Measurements from ENCODE around the gene SLC38A3. TPM values are rescaled to one million over a fixed set of nuclear protein-coding genes. Genes with fewer than 3 reads are reported as not detected.

SLC38A3 gene
- total and polyA plus RNA-seq, 2 donors (not counting 1 experiment from before 2014, with no cell fraction given): not detected

GRCh38 chr3:50185230-50185629 lies 19.8 kb upstream of the SLC38A3 start:
- Mint-ChIP-seq H3K4me1 (no peaks in the 10 kb centered on the region), H3K9me3 (ENCODE audit: insufficient read depth) (no peaks in the 10 kb centered on the region), H3K4me3 (no peak overlapping the region), H3K27ac (no peak overlapping the region), H3K27me3 (no peaks in the 10 kb centered on the region)
- CTCF ChIA-PET: interaction anchor here (0.7 kb wide), 1 partner anchor 10 kb away, joined by 3 read pairs; no protein-coding TSS in a partner anchor
- Histone ChIP-seq H3K9me3 (ENCODE audit: control extremely low read depth in 1 of 3, control insufficient read depth in 2 of 3, insufficient read depth in 1 of 3, low read length in 2 of 3) (no peaks in the 10 kb centered on the region), H3K4me3 (ENCODE audit: control extremely low read depth in 1 of 5, extremely low read depth in 1 of 5, insufficient read depth in 1 of 5, low read depth in 2 of 5, low read length in 4 of 5) (no peak overlapping the region), H3K79me2 (ENCODE audit: control insufficient read depth, insufficient read depth, low read length) (no peaks in the 10 kb centered on the region), H3K27ac (ENCODE audit: low read length in 2 of 2) (no peak overlapping the region), H3K4me1 (ENCODE audit: control insufficient read depth in 2 of 2, insufficient read depth in 2 of 2, low read length in 2 of 2) (no peaks in the 10 kb centered on the region), H3K27me3 (replicated peaks in 1 of 4; ENCODE audit: control extremely low read depth in 1 of 4, control insufficient read depth in 3 of 4, insufficient read depth in 4 of 4, low read length in 3 of 4) (no peaks in the 10 kb centered on the region), H3K4me2 (replicated peaks; ENCODE audit: low read depth, low read length, poor library complexity, severe bottlenecking) (no peak overlapping the region), H4K20me1 (ENCODE audit: control insufficient read depth, insufficient read depth, low read length, poor library complexity, severe bottlenecking) (no peaks in the 10 kb centered on the region), H3K9ac (ENCODE audit: low read length) (no peak overlapping the region), H3K36me3 (replicated peaks in 1 of 2; ENCODE audit: control extremely low read depth in 1 of 2, control insufficient read depth in 1 of 2, extremely low read depth in 1 of 2, insufficient read depth in 2 of 2, low read length in 1 of 2) (no peaks in the 10 kb centered on the region), H2AFZ (ENCODE audit: insufficient read depth, low read depth, low read length, poor library complexity, severe bottlenecking) (no peak overlapping the region)
- no peak for ATAC-seq (ENCODE audit: low read depth)
- no peak for DNase-seq
- POLR2A ChIA-PET: no interaction called here
- no peak for TF ChIP-seq EZH2 (IDR thresholded peaks at IDR 0.05; ENCODE audit: borderline replicate concordance, insufficient read depth, low read depth, low read length, poor library complexity, severe bottlenecking)
- TF ChIP-seq CTCF (IDR thresholded peaks at IDR 0.05): no peak
- intact Hi-C loops (cut with micrococcal nuclease): no loop called here
- no CpG with 5 or more reads among the region's 4 CpGs for WGBS (ENCODE audit: insufficient coverage)

DNA sequence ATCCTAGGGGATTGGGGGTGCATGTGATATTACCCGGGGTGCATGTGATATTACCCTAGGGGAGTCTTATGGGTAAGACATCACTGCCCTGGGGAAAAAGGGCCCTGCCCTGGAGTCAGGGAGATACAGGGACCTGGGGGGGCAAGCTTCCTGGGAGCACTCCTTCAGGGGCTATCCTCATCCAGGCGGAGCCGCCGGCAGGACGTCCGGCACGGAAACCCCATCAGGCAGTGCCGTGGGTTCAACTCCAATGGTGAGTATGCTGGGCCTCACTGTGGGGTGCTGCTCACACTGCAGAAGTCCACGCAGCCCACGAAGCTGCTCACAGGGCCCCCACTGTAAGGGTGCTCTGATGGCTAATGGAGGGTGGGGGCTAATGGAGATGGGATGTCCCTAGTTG lies 19.0 kb upstream of the SLC38A3 start:
- Mint-ChIP-seq H3K4me3 (no peak overlapping the region), H3K4me1 (no peaks in the 10 kb centered on the region), H3K27me3 (no peaks in the 10 kb centered on the region), H3K27ac (no peak overlapping the region), H3K9me3 (ENCODE audit: insufficient read depth) (no peaks in the 10 kb centered on the region)
- no peak overlapping the region for H3K4me2 ChIP-seq (replicated peaks; ENCODE audit: low read depth, low read length, poor library complexity, severe bottlenecking)
- H3K79me2 ChIP-seq (ENCODE audit: control insufficient read depth, insufficient read depth, low read length): no peaks in the 10 kb centered on the region
- no peak overlapping the region for H3K9ac ChIP-seq (ENCODE audit: low read length)
- ATAC-seq (ENCODE audit: low read depth) (no peak), DNase-seq (no peak)
- no peaks in the 10 kb centered on the region for H3K27me3 ChIP-seq (replicated peaks in 1 of 4; ENCODE audit: control extremely low read depth in 1 of 4, control insufficient read depth in 3 of 4, insufficient read depth in 4 of 4, low read length in 3 of 4)
- H3K9me3 ChIP-seq (ENCODE audit: control extremely low read depth in 1 of 3, control insufficient read depth in 2 of 3, insufficient read depth in 1 of 3, low read length in 2 of 3): no peaks in the 10 kb centered on the region
- H3K4me1 ChIP-seq (ENCODE audit: control insufficient read depth in 2 of 2, insufficient read depth in 2 of 2, low read length in 2 of 2): no peaks in the 10 kb centered on the region
- TF ChIP-seq EZH2 (IDR thresholded peaks at IDR 0.05; ENCODE audit: borderline replicate concordance, insufficient read depth, low read depth, low read length, poor library complexity, severe bottlenecking) (no peak), CTCF (IDR thresholded peaks at IDR 0.05) (no peak)
- H2AFZ ChIP-seq (ENCODE audit: insufficient read depth, low read depth, low read length, poor library complexity, severe bottlenecking): no peak overlapping the region
- no peak overlapping the region for H3K27ac ChIP-seq (ENCODE audit: low read length in 2 of 2)
- POLR2A ChIA-PET: no interaction called here
- no peaks in the 10 kb centered on the region for H3K36me3 ChIP-seq (replicated peaks in 1 of 2; ENCODE audit: control extremely low read depth in 1 of 2, control insufficient read depth in 1 of 2, extremely low read depth in 1 of 2, insufficient read depth in 2 of 2, low read length in 1 of 2)
- CTCF ChIA-PET: no interaction called here
- intact Hi-C loops (cut with micrococcal nuclease): no loop called here
- H3K4me3 ChIP-seq (ENCODE audit: control extremely low read depth in 1 of 5, extremely low read depth in 1 of 5, insufficient read depth in 1 of 5, low read depth in 2 of 5, low read length in 4 of 5): no peak overlapping the region
- 94% methylated on average over 9 of the region's 10 CpGs for WGBS (ENCODE audit: insufficient coverage)
- H4K20me1 ChIP-seq (ENCODE audit: control insufficient read depth, insufficient read depth, low read length, poor library complexity, severe bottlenecking): no peaks in the 10 kb centered on the region

Measured in B cell (primary cell).